CD4-positive, alpha-beta T cell treated with Interferon alpha-2 for 1 hour (primary cell): ENCODE data around the gene BMPER.

Experiments used
- DNase-seq, 2 donors: peaks; one replicate each; pipeline ENCODE4 v3.0.0-alpha.2; 2020 to 2022

Gene BMPER

DNA sequence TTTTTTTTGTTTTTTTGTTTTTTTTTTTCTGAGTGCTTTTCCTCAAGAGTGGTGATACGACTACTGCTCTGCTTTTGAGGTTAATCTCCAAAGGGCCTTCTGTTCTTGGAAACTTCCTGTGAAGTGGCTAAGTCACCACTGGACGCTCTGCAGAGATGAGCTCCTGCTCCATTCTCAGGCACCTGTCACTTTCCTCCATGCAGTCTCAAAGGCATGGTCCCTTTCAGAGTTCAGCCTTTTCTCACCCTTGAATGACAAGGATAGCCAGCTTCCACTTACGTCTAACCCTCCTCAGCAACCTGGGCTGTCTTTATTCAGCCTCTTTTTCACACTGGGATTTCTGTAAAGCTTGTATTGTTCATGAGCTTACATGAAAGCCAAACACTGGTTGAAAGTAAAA lies 65.8 kb downstream of the BMPER start:
- DNase-seq, result no peak

DNA sequence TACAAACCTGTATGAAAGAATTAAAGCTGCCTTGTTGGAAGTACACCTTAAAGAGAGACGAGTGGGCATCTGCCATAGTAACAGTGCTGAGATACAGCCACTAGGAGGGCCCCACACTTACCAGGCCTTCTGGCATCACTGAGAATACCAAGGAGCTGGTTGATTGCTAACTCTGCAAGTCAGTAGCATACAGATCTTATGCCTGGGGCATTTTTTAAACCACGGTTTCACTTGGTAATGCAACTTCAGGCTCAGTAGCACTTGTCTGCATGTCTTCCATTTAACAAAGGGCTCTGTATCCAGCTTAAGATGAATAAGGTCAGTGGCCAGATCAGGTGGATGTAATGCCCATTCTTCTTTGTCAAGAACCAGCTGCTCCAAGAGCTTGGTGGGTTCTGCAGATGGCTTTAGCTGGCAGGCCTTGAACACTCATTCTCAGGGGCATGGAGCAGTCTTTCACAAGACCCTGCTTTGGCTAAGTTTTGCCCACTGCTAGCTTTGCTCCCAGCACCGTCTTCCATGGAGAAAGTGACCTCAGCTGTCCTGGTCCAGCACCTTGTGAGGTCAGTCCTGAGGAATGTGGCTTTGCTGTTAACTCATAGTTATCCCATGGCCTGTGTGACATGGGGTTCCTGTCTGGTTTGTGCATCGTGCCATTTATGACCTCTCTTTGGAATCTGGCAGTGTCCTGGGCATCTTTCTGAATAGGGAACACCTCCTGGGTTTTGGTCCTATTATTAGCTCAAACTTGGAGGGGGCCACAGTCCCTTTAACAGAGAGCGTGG lies 68.1 kb downstream of the BMPER start:
- DNase-seq, result no peak

DNA sequence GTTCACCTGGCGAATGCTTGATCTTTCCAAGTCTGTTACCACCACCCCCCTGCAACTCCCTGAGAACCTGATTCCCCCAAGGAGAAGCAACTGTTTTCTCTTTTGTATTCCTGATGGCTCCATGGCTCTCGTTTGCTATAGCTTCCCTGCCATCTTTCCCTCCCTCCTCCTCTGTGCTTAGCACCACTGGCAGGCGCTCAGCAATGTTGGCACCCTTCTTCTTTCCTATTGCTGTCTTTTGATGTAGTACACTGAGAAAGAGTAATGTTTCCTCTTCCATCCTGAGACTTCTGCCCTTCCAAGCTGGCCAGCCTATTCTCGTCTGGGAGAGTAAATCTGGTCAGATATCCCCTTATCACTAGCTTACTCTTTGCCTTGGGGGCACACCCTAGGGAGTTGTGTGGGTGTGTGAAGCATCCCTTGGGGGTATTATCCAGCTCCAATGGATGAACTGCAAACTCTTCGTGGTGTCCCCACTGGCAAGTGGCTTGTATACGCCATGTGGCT lies 74.0 kb downstream of the BMPER start:
- no peak for DNase-seq

DNA sequence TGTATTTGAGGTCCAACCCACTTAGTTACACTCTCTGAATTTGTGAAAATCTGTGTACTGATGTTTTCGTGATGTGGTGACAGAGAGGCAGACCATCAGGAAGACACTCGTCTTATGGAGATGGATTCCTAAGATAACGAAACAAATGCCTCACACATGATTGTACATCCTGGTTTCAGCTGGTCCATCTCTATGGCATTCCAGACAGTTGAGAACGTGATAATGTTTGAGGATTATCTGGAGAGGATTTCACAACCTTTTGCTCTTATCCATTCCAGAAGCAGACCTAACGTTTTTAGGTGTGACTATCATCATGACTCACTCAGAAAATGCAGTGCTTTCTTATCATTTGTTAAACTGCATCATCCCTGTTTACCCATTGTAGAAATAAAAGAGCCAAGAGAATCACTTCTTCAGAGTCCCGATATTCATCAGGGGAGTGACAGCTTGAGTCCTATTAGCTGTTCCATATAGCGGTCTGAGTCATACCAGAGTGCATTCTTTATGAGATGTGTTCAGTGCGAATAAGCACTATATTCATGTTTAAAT lies 74.5 kb downstream of the BMPER start:
- no peak for DNase-seq

DNA sequence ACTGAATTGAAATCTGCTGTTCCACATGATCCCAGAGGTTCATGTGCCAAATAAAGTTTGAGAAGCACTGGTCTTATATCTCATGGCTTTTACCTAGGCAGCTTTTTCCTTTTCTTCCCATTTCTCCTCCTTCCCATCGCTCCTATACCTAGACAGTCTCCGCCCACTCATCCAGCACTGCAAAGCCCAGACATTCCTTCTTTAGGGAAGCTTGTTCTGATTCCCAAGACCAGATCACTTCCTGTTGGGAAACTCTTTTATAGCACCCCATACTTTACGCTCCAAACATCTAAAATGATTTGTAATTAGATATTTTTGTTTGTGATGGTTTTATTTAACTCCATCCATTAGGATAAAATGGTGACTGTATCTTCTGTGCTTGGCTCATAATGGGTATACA lies 75.9 kb downstream of the BMPER start:
- no peak for DNase-seq

DNA sequence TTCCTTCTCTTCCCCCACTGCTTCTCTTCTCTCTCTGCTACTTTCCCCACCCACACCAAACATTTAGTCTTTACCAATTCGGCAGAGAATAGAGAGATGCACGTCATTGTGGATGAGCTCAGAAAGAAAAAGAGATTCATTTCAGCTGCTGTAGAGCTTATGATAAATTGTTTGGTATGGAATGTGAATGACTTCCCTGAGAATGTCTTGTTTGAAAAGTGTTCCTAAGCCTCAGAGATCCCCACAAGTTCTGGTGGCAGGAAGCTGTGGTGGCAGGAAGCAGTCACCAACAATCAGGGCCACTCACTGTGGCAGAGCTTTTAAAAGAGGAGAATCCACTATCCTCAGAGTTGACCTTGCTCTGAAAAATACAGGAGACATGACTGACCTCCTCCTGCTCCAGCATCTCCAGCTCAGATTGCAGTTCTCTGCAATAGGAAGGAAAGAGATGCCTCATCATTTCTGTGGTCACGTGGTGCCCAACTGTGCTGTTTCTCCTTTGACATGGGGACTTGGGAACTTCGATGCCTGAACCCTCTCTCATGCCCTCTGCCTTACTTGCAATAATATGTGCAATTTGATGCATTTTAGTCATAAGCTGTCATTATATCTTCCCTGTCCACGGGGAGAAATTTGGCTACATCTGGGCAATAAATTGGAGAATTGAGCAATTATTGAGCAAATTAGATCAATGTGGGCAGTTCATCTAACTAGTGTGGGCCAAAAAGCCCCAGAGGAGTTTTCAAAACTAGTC lies 76.5 kb downstream of the BMPER start:
- no peak for DNase-seq

DNA sequence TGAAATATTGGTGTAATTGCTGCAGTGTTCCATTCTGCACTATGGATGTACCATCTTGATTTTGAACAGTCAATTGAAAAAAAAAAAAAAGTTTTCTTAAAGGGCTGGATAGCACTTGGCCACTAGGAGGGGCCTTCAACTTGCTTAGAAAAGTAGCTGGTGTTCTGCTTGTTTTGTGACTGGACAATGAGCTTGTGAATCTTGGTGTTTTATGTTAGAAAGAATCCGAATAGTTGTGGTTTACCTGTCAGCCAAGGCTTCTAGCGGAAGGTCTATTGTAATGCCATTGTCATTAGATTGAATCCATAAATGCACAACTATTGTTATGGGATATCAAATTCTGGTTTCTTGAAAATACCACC lies 77.1 kb downstream of the BMPER start:
- no peak for DNase-seq

DNA sequence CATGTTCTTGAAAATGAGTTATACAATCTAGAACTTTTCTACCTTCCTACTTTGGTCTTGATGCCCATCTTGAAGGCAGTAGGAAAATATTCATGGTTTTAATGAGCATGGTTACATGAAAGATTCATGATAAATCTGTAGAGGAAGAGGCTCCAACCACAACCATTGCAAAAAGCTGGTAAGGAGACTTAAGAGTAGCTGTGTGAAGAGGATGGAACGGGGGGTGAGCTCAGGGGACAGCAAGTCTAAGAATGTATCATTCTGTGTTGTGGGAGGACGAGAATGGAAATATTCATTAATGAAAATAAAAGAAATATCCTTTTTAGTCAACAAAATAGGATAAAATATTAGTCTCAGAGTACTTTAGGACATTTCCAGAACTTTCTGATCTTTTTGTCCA lies 81.1 kb downstream of the BMPER start:
- DNase-seq, result no peak

DNA sequence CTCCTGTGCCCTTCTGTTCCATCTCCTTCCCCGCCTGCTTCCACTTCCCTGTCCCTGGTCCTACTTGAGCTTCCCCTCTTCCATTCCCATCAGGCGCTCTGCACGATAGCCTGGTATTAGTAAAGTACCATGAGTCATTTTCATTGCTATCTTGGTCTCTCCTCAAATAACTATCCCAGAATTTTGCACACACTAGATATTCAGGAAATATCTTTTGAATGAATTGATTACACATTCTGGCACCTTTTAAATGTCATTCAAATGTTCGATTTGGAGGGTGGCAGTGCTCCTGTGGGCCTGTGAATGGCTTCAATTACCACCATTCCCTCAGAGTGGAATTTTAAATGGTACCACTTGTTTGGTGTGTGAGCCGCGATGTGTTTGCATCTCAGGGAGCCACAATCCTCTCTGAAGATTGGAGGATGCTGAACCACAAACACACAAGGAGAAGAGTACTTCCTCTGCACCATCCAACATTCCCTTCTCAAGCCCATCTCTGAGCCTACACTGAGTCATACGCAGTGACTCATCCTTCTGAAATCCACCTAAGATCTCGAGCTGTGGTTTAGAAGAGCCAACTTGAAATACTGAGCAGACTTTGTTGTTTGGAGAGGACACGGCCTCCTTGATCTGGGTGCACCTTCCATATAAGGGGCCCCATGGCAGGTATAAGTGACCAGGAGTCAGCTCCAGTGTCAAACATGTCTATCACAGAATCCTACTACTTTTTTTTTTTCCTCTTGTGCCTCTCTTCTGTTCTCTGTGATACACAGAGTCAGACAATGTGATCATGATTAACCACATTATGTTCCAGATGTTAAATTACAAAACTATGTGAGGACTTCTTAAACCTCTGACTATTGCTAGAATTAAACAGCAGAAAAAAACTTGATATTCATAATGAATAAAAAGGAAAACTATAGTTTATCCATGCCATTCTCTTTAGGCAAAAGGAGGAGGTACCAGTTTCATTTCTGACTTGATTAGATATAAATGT lies 81.9 kb downstream of the BMPER start:
- DNase-seq, result no peak

DNA sequence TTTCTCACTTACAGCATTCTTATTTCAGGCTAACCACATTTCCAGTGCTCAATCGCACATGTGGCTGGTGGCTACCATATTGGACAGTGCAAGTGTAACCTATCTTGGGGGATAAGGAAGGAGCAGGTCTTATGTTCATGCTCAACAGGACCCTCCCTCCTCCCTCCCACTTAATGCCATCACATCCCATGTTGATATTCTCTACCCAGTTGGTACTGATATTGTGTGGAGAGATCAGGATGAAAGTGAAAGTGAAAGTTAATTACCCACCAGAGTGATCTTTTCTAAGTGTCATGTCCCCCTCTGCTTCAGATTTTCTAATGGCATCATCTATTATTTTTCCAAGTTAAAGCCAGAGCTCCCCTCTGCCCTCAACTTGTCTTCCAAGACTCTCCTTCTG lies 91.6 kb downstream of the BMPER start:
- no peak for DNase-seq

DNA sequence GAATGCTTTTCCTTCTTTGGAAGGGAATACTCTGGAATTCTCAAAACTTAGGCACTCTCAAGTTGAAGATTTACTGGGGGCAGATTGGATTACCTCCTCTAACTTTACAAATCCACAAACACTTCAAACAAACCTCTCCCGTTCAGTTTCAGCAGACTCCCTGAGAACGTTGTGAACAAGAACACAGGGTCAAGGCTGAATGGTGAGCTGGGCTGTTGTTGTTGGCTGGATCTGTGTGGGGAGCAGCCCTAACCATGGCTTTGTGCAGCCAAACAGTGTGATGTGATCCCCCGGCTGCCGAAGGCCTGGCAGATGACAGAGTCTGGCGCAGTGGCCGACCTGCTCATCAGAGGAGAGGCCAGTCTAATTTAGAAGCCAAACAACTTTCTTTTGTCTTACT lies 93.1 kb downstream of the BMPER start:
- no peak for DNase-seq

DNA sequence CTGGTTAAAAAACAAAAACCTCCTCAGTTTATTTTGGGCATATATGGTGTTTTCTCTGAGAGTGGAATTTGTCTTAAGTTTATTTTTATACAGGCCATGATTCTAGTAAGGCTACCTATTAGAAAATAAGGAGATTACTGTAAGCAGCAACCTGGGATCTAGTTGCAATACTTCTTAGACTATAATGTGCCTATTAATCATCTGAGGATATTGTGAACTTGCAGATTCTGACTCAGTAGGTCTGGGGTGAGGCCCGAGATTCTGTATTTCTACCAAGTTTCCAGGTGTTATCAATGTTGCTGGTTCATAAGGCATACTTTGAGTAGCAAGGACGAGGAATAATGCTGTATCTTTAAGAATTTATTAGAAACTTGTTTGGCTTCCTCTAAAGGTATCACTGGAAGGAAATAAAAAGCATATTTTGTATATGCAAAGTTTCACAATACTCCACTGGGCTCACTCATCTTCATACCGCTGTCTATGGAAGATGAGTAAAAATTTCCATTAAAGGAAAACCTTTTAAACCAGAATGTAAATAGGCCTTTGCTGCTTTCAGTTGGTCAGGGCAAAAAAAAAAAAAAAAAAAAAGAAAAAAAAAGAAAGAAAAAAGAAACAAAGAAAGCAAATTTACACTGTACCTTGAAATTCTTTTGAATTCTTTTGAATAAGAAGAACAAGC lies 105.8 kb downstream of the BMPER start:
- DNase-seq, result no peak

DNA sequence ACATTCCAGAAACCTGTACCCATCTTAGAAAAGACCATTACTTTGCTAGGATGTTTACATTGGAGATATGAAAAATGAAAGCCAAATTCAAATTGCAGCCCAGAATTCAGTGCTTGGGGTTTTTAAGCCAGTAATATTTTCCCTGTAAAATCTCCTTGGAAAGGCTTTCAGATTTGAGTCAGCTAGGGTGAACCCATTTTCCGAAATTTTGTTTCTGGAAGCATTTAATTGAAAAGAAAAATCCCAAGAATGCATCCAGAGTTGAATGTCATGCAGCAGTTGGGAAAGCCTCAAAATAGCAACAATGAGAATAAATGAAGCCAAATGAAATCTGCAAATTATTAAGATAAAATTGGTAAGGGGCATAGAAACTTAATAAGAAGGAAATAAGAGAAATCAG lies 106.4 kb downstream of the BMPER start:
- DNase-seq, result no peak

DNA sequence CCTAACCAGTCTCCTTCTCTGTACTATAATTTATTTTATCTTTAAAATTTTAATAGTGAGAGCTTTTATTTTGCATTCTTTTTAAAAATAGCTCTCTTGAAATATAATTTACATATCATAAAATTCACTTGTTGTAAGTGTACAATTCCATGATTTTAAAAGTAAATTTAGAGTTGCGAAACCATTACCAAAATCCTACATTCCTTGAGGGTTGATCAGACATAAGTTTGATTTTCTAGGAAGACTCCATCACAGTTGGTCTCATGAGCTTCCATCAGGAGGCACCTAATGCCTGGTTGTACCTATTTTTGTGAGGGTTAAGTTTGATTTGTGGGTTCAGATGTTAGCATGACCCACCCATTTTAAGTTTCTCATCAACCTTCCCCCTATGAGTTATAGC lies 108.1 kb downstream of the BMPER start:
- DNase-seq, result no peak

DNA sequence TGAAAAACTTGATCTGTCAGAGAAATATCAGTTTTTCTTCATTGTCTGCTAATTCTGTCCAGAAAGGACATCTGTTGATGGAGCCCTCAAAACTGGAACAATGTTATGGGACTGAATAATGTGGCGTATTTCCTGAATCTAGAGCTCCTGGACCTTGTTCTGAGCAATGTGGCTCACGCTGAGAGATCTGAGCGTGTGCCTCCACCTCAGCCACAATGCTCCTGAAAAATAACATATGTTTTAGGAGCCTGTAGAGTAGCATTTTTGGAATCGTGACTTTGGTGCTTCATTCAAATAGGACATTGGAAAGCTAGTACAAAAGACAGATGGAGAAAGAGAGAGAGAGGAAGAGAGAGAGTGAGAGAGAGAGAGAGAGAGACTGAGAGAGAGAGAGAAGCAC lies 110.3 kb downstream of the BMPER start:
- no peak for DNase-seq

DNA sequence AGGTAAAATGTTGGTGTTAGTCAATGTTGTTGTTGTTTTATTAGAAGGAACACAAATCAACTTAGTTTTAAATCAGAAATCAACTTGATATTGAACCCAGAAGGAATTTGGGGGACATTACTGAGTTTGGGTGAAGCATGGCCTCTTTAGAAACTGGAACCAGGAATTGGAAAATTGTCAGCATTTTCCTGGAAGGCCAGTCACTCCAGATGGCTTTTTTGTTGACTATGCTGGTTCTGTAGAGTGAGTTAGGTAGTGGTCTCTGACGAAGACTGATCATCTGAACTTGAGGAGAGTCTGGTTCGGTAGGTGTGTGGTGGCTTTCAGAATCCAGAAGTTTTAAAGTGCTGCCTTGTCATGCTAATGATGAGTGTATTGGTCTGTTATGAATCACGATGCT lies 111.5 kb downstream of the BMPER start:
- DNase-seq, result no peak

DNA sequence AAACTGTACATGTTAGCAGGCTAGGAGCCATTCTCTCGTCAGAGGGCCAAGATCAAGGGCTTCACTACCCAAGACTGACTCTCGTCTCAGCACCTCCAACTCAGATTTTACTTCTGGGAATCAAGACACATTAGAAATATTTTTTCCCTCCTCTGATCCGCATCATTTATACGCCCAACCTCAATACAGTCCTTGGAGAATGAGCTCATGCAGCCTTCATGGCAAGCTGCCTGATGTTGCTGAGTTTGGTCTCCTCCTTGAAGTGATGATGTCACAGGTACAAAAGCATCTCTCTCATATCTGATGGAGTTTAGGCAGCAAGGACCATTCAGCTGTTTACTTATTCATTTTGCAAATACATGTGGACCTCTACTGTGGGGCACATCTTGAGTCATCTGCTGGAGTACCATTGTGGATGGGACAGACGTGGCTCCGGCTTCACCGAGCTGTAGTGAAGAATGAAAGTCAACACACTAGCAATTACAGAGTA lies 114.0 kb downstream of the BMPER start:
- no peak for DNase-seq

DNA sequence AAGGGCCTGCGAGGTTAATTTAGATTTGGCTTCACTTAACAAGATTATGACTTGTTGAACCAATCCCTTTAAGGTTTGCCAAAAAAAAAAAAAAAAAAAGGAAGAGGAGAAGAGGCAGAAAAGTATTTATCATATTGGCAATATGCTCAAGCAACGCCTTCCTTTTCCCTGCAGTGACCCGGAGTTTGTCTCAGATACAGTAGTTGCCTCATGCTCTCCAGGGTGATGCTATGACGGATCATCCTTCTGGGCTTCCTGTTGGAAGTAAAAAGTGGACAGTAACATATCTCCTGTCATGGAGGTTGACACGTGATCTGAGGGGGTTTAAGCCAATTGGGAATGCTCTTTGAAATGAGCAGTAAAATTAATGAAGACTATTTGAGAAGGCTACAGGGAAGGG lies 117.3 kb downstream of the BMPER start:
- DNase-seq, result no peak

DNA sequence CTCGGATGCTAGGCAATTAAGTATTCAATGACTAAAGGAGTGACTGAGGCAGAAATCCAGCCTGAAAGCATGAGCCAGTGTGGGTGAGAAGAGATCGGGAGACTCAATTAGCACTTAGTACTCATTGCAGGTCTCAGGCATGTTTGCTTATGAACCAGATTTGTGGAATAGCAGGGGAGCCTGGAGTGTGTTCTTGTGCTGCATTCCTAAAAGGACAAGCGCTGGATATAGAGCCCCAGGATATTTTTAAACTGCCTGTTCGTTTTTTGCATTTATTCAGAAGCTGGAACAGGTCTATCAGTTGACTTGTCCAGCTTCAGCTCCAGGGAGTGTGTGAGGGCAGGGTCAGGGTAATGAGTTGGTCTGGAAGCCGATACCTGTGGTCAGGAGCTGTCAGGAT lies 120.3 kb downstream of the BMPER start:
- DNase-seq, result no peak

DNA sequence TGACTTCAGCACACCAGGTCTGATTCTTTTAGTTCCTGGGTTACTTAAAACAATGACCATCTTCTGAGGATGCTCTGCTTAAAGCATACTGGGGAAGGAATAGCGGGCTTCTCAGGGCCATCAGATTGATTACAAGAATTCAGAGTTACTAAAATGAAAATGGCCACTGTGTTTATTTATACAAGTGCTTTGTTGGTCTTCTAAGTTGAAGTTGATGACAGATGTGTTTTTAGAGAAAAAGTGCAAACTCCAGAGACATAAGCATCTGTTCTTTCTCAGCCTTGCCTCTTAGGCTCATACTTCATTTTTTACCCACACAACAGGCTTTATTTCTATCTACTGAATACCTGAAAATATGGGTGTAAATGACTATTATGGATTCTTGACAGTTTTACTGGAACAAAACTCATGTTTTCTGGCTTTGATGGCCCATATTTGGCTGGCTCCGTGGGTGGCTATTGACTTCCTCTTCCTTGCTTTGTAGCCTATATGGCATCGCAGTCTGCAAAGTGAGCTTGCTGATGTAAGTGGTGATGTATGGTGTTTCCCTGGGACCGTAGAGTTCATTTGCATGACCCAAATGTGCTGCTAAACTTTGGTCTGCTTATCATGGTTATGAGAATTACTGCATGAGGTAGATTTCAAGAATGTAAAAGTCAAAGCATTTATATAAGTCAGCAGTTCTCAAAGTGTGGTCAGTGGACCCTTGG lies 121.3 kb downstream of the BMPER start:
- DNase-seq, result no peak

DNA sequence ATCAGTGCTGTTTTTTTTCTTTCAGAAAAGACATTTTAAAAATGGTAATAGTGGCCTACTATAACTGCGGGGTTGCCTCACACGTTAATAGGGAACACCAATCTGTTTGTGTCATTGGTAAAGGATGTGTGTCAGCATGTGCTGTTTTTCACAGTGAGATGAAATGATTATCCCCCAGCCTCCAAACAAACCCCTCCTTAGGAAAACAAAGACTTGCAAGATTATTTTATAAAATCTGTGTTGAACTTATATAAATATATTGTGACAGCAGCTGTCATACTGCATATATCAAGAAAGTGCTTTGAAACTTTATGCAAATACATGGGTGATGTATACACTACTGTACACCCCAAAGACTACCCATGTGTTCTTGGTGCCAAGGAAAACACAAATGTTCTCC lies 125.8 kb downstream of the BMPER start:
- DNase-seq, result no peak

DNA sequence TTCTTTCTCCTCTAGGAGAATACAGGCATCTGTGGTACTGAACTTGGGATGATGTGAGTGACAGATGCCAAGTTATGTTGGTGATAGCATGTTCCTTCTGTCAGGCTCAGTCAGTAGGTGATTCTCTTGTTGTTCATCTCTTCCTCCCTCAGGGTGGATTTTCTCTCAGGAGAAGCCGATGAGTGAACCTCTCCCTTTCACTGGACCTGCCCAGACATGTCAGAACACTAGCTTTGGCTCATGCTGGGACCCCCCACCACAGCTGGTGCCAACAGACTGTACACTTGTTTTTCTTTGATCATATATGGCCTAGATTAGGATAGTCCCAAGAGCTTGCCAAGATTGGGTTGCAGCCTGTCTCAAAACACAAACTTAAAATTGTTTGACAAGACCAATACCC lies 129.4 kb downstream of the BMPER start:
- DNase-seq, result no peak
